ENCODE measurements around the gene INHBC.

DNA sequence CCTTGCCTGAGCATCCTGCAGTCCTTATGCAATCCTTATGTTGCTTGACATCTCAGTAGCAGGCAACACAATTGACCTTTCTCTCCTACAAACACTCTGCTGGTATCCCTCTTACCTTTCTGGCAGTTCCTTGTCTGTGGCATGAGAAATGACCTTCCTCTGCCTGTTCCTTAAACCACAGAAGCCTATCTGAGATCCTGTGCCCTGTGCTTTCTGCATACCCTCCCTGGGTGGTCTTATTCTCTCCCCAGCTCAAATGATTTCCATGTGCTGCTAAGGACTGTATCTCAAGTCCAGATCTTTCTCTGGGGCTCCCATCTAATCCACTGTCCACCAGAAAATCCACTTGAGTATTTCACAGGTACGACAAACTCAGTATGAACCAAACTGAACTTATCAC lies 47.1 kb downstream of the INHBC start:
- TF ChIP-seq, protein P1, sequence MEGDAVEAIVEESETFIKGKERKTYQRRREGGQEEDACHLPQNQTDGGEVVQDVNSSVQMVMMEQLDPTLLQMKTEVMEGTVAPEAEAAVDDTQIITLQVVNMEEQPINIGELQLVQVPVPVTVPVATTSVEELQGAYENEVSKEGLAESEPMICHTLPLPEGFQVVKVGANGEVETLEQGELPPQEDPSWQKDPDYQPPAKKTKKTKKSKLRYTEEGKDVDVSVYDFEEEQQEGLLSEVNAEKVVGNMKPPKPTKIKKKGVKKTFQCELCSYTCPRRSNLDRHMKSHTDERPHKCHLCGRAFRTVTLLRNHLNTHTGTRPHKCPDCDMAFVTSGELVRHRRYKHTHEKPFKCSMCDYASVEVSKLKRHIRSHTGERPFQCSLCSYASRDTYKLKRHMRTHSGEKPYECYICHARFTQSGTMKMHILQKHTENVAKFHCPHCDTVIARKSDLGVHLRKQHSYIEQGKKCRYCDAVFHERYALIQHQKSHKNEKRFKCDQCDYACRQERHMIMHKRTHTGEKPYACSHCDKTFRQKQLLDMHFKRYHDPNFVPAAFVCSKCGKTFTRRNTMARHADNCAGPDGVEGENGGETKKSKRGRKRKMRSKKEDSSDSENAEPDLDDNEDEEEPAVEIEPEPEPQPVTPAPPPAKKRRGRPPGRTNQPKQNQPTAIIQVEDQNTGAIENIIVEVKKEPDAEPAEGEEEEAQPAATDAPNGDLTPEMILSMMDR (IDR thresholded peaks at IDR 0.05) = no peak
- TF ChIP-seq POLR2AphosphoS5 (IDR thresholded peaks at IDR 0.05) = no peak
- TF ChIP-seq POLR2A (IDR thresholded peaks at IDR 0.05) = no peak
- no peak for TF ChIP-seq EP300 (IDR thresholded peaks at IDR 0.05)
